DOHH2 (cell line): ENCODE results near the gene PTGDS.

Experiments
- H3F3A ChIP-seq: fragments of 200-600 bp; sonication (generic), shearing (Covaris generic); 2 replicates; pipeline ENCODE4 v1.6.0; 2016; ENCODE audit warnings: antibody characterized with exemption, mild to moderate bottlenecking; ENCODE audit not compliant: control insufficient read depth, insufficient read depth
- H3K27ac ChIP-seq: fragments of 200-600 bp; sonication (generic); 2 replicates; pipeline ENCODE4 v1.5.1; 2014; ENCODE audit warnings: low read depth, mild to moderate bottlenecking, low read length, moderate library complexity
- H3K27me3 ChIP-seq: fragments of 200-600 bp; sonication (generic); 2 replicates; pipeline ENCODE4 v1.6.1; 2014; ENCODE audit warnings: mild to moderate bottlenecking, low read length, mixed read lengths; ENCODE audit not compliant: control insufficient read depth
- H3K36me3 ChIP-seq: fragments of 200-600 bp; sonication (generic); 2 replicates; pipeline ENCODE4 v1.6.1; 2014; ENCODE audit warnings: mild to moderate bottlenecking, low read length, moderate library complexity, mixed read lengths; ENCODE audit not compliant: control insufficient read depth
- H3K4me1 ChIP-seq: fragments of 200-600 bp; sonication (generic); 2 replicates; pipeline ENCODE4 v1.6.1; 2014; ENCODE audit warnings: mild to moderate bottlenecking, low read length, mixed read lengths; ENCODE audit not compliant: control insufficient read depth
- H3K4me2 ChIP-seq: fragments of 200-600 bp; sonication (generic); 2 replicates; pipeline ENCODE4 v1.6.0; 2014; ENCODE audit warnings: mild to moderate bottlenecking, low read length, moderate library complexity
- H3K4me3 ChIP-seq: fragments of 200-600 bp; sonication (generic); 2 replicates; pipeline ENCODE4 v1.5.1; 2014; ENCODE audit warnings: mild to moderate bottlenecking, low read length, mixed read lengths
- H3K79me2 ChIP-seq: fragments of 200-600 bp; sonication (generic); 2 replicates; pipeline ENCODE4 v1.6.1; 2014; ENCODE audit warnings: mild to moderate bottlenecking, low read length, mixed read lengths; ENCODE audit not compliant: control insufficient read depth
- H3K9me2 ChIP-seq: fragments of 200-600 bp; sonication (generic); replicated peaks from 2 replicates; pipeline ENCODE4 v1.6.1; 2014; ENCODE audit warnings: mild to moderate bottlenecking, low read length, mixed read lengths; ENCODE audit not compliant: control insufficient read depth
- H3K9me3 ChIP-seq: fragments of 200-600 bp; sonication (generic); 2 replicates; pipeline ENCODE4 v1.6.1; 2014; ENCODE audit warnings: antibody characterized with exemption, low read length, mixed read lengths; ENCODE audit not compliant: control insufficient read depth, insufficient read depth
- H4K20me1 ChIP-seq: fragments of 200-600 bp; sonication (generic); 2 replicates; pipeline ENCODE4 v1.6.0; 2014; ENCODE audit warnings: low read depth, mild to moderate bottlenecking, antibody characterized with exemption, low read length, moderate library complexity; ENCODE audit not compliant: control insufficient read depth, insufficient read depth
- CTCF ChIP-seq: fragments of 200-600 bp; sonication (generic); IDR thresholded peaks from one replicate; pipeline ENCODE4 v1.5.1; 2014; ENCODE audit warnings: antibody characterized with exemption, mild to moderate bottlenecking, low read depth, low read length; ENCODE audit not compliant: poor library complexity, severe bottlenecking
- EZH2phosphoT487 ChIP-seq: fragments of 200-600 bp; sonication (generic); IDR thresholded peaks from 2 replicates; pipeline ENCODE4 v1.6.1; 2017; ENCODE audit warnings: borderline replicate concordance, mild to moderate bottlenecking, antibody characterized with exemption, low read length, moderate library complexity, mixed read lengths

PTGDS gene

DNA sequence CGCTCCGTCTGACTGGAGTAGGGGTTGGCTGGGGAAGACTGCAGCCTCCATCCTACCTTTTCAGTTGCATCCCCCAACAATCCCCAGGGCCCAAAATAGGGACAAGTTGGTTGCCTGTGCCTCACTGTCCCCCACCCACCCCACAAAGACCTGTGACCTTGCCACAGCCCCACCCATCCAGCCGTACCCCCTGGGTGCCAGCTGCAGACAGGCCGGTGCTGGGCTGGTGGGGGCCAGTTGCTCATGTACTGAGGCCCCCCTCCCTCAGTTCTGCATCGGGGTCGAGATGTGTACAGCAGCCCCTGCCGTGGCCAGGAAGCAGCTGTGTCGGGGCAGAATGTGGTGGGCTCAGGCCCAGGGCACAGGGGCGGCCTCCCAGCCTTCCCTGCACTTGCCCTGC is 5.9 kb downstream of the PTGDS start:
- no peaks in the 10 kb centered on the region for H3K9me3 ChIP-seq
- TF ChIP-seq EZH2phosphoT487 = no peak
- no peak overlapping the region for H3K4me2 ChIP-seq
- no peaks in the 10 kb centered on the region for H3K79me2 ChIP-seq
- H3K27me3 ChIP-seq = peaks cover 21% of the 10 kb centered on the region
- H3F3A ChIP-seq = no peaks in the 10 kb centered on the region
- no peaks in the 10 kb centered on the region for H3K36me3 ChIP-seq
- no peaks in the 10 kb centered on the region for H3K4me1 ChIP-seq
- no peaks in the 10 kb centered on the region for H4K20me1 ChIP-seq
- no peak overlapping the region for H3K27ac ChIP-seq
- no peak overlapping the region for H3K4me3 ChIP-seq
- H3K9me2 ChIP-seq = no peaks in the 10 kb centered on the region

GRCh38 chr9:136983656-136984314 is 6.5 kb downstream of the PTGDS start:
- no peaks in the 10 kb centered on the region for H3K9me3 ChIP-seq
- no peaks in the 10 kb centered on the region for H3F3A ChIP-seq
- peaks cover 25% of the 10 kb centered on the region for H3K27me3 ChIP-seq
- no peak overlapping the region for H3K4me2 ChIP-seq
- no peaks in the 10 kb centered on the region for H3K36me3 ChIP-seq
- TF ChIP-seq EZH2phosphoT487 = no peak
- H4K20me1 ChIP-seq = no peaks in the 10 kb centered on the region
- H3K4me3 ChIP-seq = no peak overlapping the region
- H3K4me1 ChIP-seq = no peaks in the 10 kb centered on the region
- no peaks in the 10 kb centered on the region for H3K9me2 ChIP-seq
- H3K79me2 ChIP-seq = no peaks in the 10 kb centered on the region
- no peak overlapping the region for H3K27ac ChIP-seq

- Histone ChIP-seq H3K79me2 (no peaks in the 10 kb centered on the region), H3K9me2 (no peaks in the 10 kb centered on the region), H4K20me1 (no peaks in the 10 kb centered on the region), H3K27ac (no peak overlapping the region), H3F3A (no peaks in the 10 kb centered on the region), H3K4me2 (no peak overlapping the region), H3K9me3 (no peaks in the 10 kb centered on the region), H3K36me3 (no peaks in the 10 kb centered on the region), H3K27me3 (peaks cover 29% of the 10 kb centered on the region), H3K4me1 (no peaks in the 10 kb centered on the region), H3K4me3 (no peak overlapping the region)
- TF ChIP-seq EZH2phosphoT487 (no peak), CTCF (no peak)
These were observed 7.2 kb downstream of the PTGDS start for GRCh38 chr9:136984464-136985026.

- Histone ChIP-seq H3K4me2 (no peak overlapping the region), H3K27ac (no peak overlapping the region), H3K79me2 (no peaks in the 10 kb centered on the region), H3K27me3 (peaks cover 34% of the 10 kb centered on the region), H3K9me2 (no peaks in the 10 kb centered on the region), H3K4me3 (no peak overlapping the region), H3K36me3 (no peaks in the 10 kb centered on the region), H3F3A (no peaks in the 10 kb centered on the region), H3K4me1 (no peaks in the 10 kb centered on the region), H3K9me3 (no peaks in the 10 kb centered on the region), H4K20me1 (no peaks in the 10 kb centered on the region)
- TF ChIP-seq CTCF (no peak), EZH2phosphoT487 (no peak)
These were observed 7.8 kb downstream of the PTGDS start for GRCh38 chr9:136985027-136985602.
